ENCODE results near the gene ACD. TPM values are rescaled to one million over a fixed set of nuclear protein-coding genes. Genes with fewer than 3 reads are reported as not detected.

The ACD gene
- total RNA-seq, 1 experiment from 2014 or later = 34.1 TPM

GRCh38 chr16:67647681-67648080 lies 12.4 kb downstream of the ACD start:
- H3K27ac Mint-ChIP-seq = no peak overlapping the region
- H3K23me2 ChIP-seq (ENCODE audit: insufficient read length, low read depth, low read length, poor library complexity, severe bottlenecking) = peaks cover 8% of the 10 kb centered on the region
- H2AK5ac ChIP-seq (ENCODE audit: insufficient read length, low read length) = no peak overlapping the region
- peaks cover 6 to 28% (median 25%) of the 10 kb centered on the region in 3 experiments; a peak in 6 of 7 replicates for H3K36me3 Mint-ChIP-seq (ENCODE audit: insufficient read depth in 1 of 3, low read depth in 3 of 3)
- no peak overlapping the region for H2BK12ac ChIP-seq (ENCODE audit: insufficient read length, low read depth, low read length)
- H4K5ac ChIP-seq (ENCODE audit: insufficient read length, low read depth, low read length) = no peak overlapping the region
- no peak for TF ChIP-seq CTCF (conservative IDR thresholded peaks at IDR 0.05)
- H3K4me2 ChIP-seq (ENCODE audit: insufficient read depth, insufficient read length, low read length) = no peak overlapping the region
- no peak overlapping the region for H3K9ac ChIP-seq (ENCODE audit: extremely low read depth, insufficient read length, low read length)
- H3K14ac ChIP-seq (ENCODE audit: insufficient read depth, low read length) = no peak overlapping the region
- no peak overlapping the region for H3T11ph ChIP-seq (ENCODE audit: low read length)
- no peak overlapping the region for H3K56ac ChIP-seq (ENCODE audit: insufficient read length, low read depth, low read length)
- H3K27ac ChIP-seq (ENCODE audit: insufficient read length, low read depth, low read length) = no peak overlapping the region
- no peak overlapping the region for H2BK5ac ChIP-seq (ENCODE audit: insufficient read length, low read length)
- no peaks in the 10 kb centered on the region for H3K79me2 ChIP-seq (ENCODE audit: insufficient read depth, low read length)
- no peak overlapping the region for H3K18ac ChIP-seq (ENCODE audit: insufficient read length, low read depth, low read length)
- no peak overlapping the region for H2BK120ac ChIP-seq (ENCODE audit: low read depth, low read length, poor library complexity, severe bottlenecking)
- H3K23ac ChIP-seq (ENCODE audit: insufficient read length, low read depth, low read length) = no peak overlapping the region
- no peak overlapping the region for H3K4me3 Mint-ChIP-seq
- no peak for DNase-seq
- no peaks in the 10 kb centered on the region for H3K27me3 ChIP-seq (ENCODE audit: insufficient read depth, low read length)
- peaks cover 3 to 9% of the 10 kb centered on the region in 2 experiments; a peak in 3 of 4 replicates for H3K4me1 Mint-ChIP-seq
- no peaks in the 10 kb centered on the region for H3K4me1 ChIP-seq (ENCODE audit: insufficient read depth, low read length)
- H3K27me3 Mint-ChIP-seq (ENCODE audit: low read depth) = peaks cover 9% of the 10 kb centered on the region
- no peak overlapping the region for H3K4ac ChIP-seq (ENCODE audit: low read depth, low read length)
- H3K9me3 Mint-ChIP-seq = no peaks in the 10 kb centered on the region
- no peak overlapping the region for H2BK15ac ChIP-seq (ENCODE audit: low read depth, low read length)
- H3K9me3 ChIP-seq (ENCODE audit: control insufficient read depth, low read depth, low read length) = no peaks in the 10 kb centered on the region
- no peak overlapping the region for H2BK20ac ChIP-seq (ENCODE audit: low read depth, low read length, poor library complexity, severe bottlenecking)
- no peak overlapping the region for H2AFZ ChIP-seq (ENCODE audit: low read length)
- no peak overlapping the region for H4K91ac ChIP-seq (ENCODE audit: insufficient read length, low read depth, low read length)
- no peaks in the 10 kb centered on the region for H4K20me1 ChIP-seq (ENCODE audit: control insufficient read depth, insufficient read depth, insufficient read length)
- WGBS (ENCODE audit: extremely low coverage, insufficient read length, low lambda C conversion rate) = no CpG with 5 or more reads among the region's 13 CpGs
- no peaks in the 10 kb centered on the region for H3K79me1 ChIP-seq (ENCODE audit: insufficient read depth, low read depth, low read length, poor library complexity, severe bottlenecking)
- no peak overlapping the region for H4K8ac ChIP-seq (replicated peaks; ENCODE audit: insufficient read length, low read depth, low read length)

Measured in H9 (cell line).